HG03469 (cell line): ENCODE data around the gene NDRG3.

Experiments
- ATAC-seq: cut with Tn5 transposase; IDR thresholded peaks from one replicate; pipeline ENCODE4 v1.9.1; 2021; ENCODE audit warnings: mild to moderate bottlenecking, moderate library complexity, moderate number of reproducible peaks; ENCODE audit not compliant: unreplicated experiment

Gene NDRG3

GRCh38 chr20:36761125-36761524 lies 15.2 kb upstream of the NDRG3 start:
- no peak for ATAC-seq

GRCh38 chr20:36760647-36761046 lies 14.8 kb upstream of the NDRG3 start:
- ATAC-seq: no peak

- no peak for ATAC-seq
Measured at GRCh38 chr20:36758276-36758675, 12.4 kb upstream of the NDRG3 start.

- ATAC-seq: no peak
Measured at GRCh38 chr20:36756496-36756895, 10.6 kb upstream of the NDRG3 start.

- no peak for ATAC-seq
Measured at GRCh38 chr20:36754656-36755222, 8.8 kb upstream of the NDRG3 start.

GRCh38 chr20:36752582-36752981 lies 6.7 kb upstream of the NDRG3 start:
- no peak for ATAC-seq

- ATAC-seq: peak; percentile 30
Measured at GRCh38 chr20:36745234-36745926, 510 bp downstream of the NDRG3 start.

GRCh38 chr20:36744764-36745191 lies 1.1 kb downstream of the NDRG3 start:
- ATAC-seq: no peak

- ATAC-seq: no peak
Measured at GRCh38 chr20:36744243-36744642, 1.6 kb downstream of the NDRG3 start.

- no peak for ATAC-seq
Measured at GRCh38 chr20:36742558-36742957, 3.3 kb downstream of the NDRG3 start.

- no peak for ATAC-seq
Measured at GRCh38 chr20:36741072-36741471, 4.8 kb downstream of the NDRG3 start.

GRCh38 chr20:36737183-36737499 lies 8.7 kb downstream of the NDRG3 start:
- no peak for ATAC-seq

GRCh38 chr20:36736451-36737182 lies 9.3 kb downstream of the NDRG3 start:
- ATAC-seq: no peak

- ATAC-seq: no peak
Measured at GRCh38 chr20:36732456-36732855, 13.4 kb downstream of the NDRG3 start.

- ATAC-seq: no peak
Measured at GRCh38 chr20:36728986-36729385, 16.9 kb downstream of the NDRG3 start.

- no peak for ATAC-seq
Measured at GRCh38 chr20:36726168-36726567, 19.7 kb downstream of the NDRG3 start.

GRCh38 chr20:36720510-36720909 lies 25.4 kb downstream of the NDRG3 start:
- ATAC-seq: no peak

- ATAC-seq: no peak
Measured at GRCh38 chr20:36717657-36718056, 28.2 kb downstream of the NDRG3 start.

- no peak for ATAC-seq
Measured at GRCh38 chr20:36717021-36717420, 28.9 kb downstream of the NDRG3 start.

GRCh38 chr20:36712775-36713174 lies 33.1 kb downstream of the NDRG3 start:
- no peak for ATAC-seq

GRCh38 chr20:36709126-36709525 lies 36.8 kb downstream of the NDRG3 start:
- ATAC-seq: no peak

GRCh38 chr20:36703530-36703929 lies 42.4 kb downstream of the NDRG3 start:
- no peak for ATAC-seq
